GM10248 (cell line): ENCODE measurements around the gene POLD2.

Experiments used
- CTCF ChIA-PET: fragments of 300-600 bp; sonication (Branson Sonifier 250); formaldehyde crosslinking; extraction: SDS; loops from one replicate; lab custom pipeline; 2021; ENCODE audit warnings: antibody characterized with exemption; lab: Yijun Ruan, JAX
- POLR2A ChIA-PET: fragments of 350-650 bp; sonication (Branson Sonifier 250); formaldehyde crosslinking; extraction: SDS; loops from one replicate; lab custom pipeline; 2020; ENCODE audit warnings: antibody characterized with exemption; lab: Yijun Ruan, JAX
- DNase-seq: peaks from one replicate; pipeline ENCODE4 v3.0.0; 2012; ENCODE audit errors: extremely low spot score
- TF ChIP-seq, protein P1 (sequence below): IDR thresholded peaks from 2 replicates; pipeline ENCODE4 v1.5.1; 2012; ENCODE audit warnings: mild to moderate bottlenecking, low read depth; ENCODE audit errors: extremely low read depth, missing control alignments, control extremely low read depth

POLD2 gene

DNA sequence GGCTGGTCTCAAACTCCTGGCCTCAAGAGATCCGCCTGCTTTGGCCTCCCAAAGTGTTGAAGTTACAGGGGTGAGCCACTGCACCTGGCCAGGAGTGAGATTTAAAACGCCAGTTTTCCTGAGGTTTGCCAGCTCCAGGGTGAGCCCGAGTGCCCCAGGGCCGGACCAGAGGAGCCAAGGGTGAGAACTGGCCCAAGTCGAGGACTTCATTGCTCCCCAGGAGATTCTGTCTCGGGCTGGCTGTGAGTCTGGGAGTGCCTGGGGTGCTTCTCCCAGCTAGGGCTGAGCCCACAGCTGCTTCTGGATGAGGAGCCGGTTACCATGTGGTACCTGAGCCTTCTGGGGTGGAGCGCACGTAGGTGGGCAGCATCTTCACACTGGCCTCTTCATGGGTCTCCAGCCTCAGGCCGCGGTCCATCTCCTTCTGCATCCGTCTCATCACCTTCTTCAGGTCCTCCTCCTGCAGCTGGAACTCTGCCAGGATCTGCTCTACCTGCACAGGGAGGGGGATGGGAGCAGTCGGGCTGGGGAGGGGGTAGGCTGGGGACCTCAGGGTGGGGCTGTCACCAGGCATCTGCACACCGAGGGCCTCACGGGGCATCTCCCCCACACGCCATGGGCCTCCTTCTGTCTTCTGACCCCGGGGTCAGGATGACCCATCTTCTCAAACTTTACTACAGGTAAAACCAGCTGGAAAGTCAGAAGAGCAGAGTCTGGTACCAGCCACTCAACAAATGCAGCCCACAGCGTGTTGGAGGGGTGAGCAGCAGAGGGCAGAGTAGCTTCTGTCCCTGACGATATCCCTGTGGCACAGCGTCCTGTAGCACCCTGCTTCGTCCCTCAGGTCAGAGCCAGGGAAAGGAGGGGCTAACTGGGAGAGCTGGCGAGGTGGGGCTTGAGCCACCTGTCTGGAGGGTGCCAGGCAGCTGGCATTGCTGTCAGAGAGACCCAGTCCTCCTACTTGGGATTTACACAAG, 29.9 kb upstream of the POLD2 start:
- CTCF ChIA-PET, result interaction anchor here (0.9 to 1.4 kb wide), 3 partner anchors 10 to 412 kb away, joined by 3 to 4 read pairs (median 4); no protein-coding TSS in a partner anchor
- DNase-seq, result no peak
- POLR2A ChIA-PET, result no interaction called here
- TF ChIP-seq, protein P1, sequence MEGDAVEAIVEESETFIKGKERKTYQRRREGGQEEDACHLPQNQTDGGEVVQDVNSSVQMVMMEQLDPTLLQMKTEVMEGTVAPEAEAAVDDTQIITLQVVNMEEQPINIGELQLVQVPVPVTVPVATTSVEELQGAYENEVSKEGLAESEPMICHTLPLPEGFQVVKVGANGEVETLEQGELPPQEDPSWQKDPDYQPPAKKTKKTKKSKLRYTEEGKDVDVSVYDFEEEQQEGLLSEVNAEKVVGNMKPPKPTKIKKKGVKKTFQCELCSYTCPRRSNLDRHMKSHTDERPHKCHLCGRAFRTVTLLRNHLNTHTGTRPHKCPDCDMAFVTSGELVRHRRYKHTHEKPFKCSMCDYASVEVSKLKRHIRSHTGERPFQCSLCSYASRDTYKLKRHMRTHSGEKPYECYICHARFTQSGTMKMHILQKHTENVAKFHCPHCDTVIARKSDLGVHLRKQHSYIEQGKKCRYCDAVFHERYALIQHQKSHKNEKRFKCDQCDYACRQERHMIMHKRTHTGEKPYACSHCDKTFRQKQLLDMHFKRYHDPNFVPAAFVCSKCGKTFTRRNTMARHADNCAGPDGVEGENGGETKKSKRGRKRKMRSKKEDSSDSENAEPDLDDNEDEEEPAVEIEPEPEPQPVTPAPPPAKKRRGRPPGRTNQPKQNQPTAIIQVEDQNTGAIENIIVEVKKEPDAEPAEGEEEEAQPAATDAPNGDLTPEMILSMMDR, result no peak

DNA sequence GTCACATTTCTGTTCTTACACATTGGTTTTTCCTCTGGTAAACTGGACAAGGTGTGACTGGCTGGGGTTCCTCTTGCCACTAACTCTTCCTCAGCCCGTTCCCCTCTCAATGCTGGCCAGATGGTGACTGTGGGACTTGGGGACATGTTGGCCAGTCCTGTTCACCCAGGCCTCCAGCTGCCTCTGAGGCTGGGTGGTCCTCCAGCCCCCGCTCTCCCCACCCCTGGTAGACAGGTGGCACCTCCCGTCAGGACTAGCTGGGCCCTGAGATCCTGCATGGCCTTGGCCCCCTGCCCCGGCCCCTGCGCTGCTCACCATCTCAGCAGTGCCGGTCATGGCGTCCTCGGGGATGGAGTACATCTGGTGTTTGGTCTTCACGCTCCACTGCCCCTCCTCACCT, 28.6 kb upstream of the POLD2 start:
- no peak for DNase-seq
- TF ChIP-seq, protein P1, result no peak
- POLR2A ChIA-PET, result no interaction called here
- CTCF ChIA-PET, result no interaction called here

DNA sequence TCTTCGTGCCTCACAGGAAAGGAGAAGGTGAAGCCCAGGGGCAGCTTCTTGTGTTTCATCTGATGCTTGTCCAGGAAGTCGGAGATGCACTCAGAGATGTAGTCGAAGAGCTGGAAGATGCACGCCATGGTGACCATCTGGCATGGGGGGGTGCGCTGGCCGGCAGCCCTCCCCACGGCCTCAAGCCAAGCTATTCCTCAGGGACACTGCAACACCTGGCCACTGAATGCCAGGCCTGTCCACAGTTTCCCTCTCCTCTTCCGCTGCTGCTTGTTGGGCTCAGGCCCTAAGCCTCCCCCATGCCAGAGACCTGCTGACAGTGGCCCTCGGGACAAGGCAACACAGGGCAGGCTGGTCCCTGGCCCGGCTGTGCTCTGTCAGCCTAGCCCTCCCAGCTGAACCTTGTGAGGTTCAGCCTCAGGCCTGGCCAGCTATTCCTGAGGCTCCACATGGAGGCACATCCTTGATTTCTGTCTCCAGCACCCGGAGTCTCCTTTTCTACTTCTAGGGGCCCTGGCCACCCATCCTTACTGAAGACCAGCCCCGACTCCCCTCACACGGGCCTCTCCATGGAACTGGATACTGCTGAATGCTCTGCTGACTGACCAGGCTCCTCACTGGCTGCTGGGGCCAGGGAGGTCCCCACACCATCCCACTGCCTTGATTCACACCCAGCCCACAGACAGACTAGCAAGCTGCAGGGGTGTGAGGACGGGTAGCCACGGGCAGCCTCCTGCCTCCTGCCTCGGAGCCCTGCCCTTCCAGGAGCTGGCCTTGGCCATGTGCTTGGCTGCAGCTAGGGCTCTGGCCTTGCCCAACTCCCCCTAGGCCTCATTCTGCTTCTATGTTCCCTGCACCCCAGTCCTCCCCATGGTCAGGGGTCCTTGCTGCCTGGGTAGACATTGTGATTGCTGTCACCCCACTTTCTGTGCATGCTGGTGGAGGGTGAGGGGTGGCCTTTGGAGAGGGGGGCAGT, 27.9 kb upstream of the POLD2 start:
- no peak for DNase-seq
- POLR2A ChIA-PET, result no interaction called here
- TF ChIP-seq, protein P1, result no peak
- CTCF ChIA-PET, result interaction anchor here (1.2 to 1.9 kb wide), 4 partner anchors 30 to 106 kb away, joined by 3 to 4 read pairs (median 4); no protein-coding TSS in a partner anchor

DNA sequence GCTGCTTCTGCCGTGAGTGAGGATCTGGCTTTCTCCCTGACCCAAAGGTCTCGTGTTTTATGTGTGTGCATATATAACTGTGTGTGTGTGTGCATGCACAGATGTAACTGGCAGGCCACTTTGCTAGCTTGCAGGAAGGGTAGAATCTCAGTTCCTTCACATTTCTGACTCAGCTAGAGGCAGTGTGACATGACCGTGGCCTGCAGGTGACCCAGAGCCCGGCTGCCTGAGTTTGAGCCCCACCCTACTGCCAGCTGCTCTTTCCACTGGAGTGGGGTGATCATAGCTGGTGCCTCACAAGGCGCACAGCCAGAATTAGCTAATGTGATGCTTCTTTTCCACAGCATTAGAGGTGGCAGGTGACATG, 27.1 kb upstream of the POLD2 start:
- POLR2A ChIA-PET, result no interaction called here
- peak; percentile 64 for DNase-seq
- TF ChIP-seq, protein P1, result no peak
- CTCF ChIA-PET, result interaction anchor here (1.2 to 1.9 kb wide), 5 partner anchors 19 to 107 kb away, joined by 3 to 4 read pairs (median 4); no protein-coding TSS in a partner anchor

DNA sequence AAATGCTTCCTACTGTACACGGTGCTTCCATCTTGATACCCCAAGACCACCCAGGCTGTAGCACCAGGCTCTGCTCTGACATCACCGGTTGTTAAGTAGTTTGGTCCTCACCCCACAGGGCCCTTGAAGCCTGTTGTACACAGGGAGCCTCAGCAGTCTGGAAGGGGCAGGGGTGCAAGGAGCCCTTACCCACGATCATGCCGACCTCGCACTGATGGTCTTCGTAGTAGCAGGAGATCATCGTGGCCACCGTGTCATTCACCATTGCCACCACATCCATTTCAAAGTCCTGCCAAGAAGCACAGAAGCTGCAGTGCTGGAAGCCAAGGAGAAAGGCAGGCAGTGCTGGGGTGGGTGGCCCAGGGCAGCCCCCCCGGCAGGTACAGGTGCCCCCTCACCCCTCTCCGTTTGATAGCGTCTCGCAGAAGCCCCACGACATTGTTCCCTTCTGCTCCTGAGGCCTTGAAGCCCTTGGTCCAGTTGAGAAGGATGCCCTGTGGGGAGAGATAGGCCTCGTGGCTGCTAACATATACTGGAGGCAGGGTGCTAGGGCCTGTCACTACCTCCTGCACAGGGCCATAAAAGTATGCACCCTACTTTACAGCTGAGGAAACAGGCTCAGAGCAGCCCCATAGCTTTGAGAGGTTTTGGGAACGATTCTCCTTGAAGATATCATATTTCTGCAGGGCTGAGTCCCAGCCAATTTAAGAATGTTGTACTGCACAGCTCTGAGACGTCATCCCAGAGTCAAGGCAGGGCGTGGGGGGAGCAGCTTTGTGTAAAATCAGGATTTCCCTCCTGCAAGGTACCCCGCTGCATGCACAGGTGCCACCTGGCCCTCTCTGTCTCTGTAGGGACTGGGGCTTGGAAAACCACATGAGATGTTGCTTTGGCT, 26.5 kb upstream of the POLD2 start:
- TF ChIP-seq, protein P1, result no peak
- DNase-seq, result no peak
- CTCF ChIA-PET, result interaction anchor here (1.2 to 1.9 kb wide), 5 partner anchors 20 to 108 kb away, joined by 3 to 4 read pairs (median 4); no protein-coding TSS in a partner anchor
- POLR2A ChIA-PET, result no interaction called here
